ENCODE results near the gene PRKCB.

DNA sequence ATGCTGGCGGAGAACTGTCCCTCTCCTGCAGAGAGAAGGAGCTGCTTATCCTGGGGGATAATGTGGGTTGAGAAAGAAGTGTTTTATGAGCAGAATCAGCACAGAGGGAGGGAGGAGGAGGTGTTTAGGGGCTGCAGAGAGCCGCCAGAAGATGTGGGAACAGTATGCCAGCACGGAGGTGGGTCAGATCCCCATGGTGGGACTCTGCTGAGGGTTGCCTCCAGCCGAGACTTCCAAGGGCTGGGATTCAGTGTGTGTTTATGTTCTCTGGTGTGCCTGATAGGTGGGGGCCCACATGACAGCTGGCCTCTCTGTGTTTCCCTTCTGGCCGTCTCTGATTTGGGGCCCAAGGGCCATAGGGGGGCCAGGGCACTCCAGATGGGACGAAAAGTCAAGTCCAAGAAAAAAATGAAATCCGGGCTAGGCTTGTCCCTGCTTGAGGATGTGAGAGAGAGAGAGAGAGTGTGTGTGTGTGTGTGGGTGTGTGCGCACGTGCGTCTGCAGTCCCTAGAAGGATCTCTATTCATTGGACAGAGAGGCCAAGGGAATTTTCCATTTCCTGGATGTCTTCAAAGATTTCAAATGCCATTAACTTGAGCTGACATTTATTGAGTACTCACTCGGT is 21.6 kb downstream of the PRKCB start:
- TF ChIP-seq EZH2 (IDR thresholded peaks at IDR 0.05; ENCODE audit: low read depth, unreplicated experiment) (no peak), CREB1 (CRISPR knock-in tag; IDR thresholded peaks at IDR 0.05; ENCODE audit: low read depth) (no peak), EZH2phosphoT487 (IDR thresholded peaks at IDR 0.05; ENCODE audit: unreplicated experiment) (no peak), NANOG (IDR thresholded peaks at IDR 0.05; ENCODE audit: borderline replicate concordance) (no peak)
- TF ChIP-seq, protein P1, sequence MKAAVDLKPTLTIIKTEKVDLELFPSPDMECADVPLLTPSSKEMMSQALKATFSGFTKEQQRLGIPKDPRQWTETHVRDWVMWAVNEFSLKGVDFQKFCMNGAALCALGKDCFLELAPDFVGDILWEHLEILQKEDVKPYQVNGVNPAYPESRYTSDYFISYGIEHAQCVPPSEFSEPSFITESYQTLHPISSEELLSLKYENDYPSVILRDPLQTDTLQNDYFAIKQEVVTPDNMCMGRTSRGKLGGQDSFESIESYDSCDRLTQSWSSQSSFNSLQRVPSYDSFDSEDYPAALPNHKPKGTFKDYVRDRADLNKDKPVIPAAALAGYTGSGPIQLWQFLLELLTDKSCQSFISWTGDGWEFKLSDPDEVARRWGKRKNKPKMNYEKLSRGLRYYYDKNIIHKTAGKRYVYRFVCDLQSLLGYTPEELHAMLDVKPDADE (IDR thresholded peaks at IDR 0.05) = no peak
- TF ChIP-seq, protein P2, sequence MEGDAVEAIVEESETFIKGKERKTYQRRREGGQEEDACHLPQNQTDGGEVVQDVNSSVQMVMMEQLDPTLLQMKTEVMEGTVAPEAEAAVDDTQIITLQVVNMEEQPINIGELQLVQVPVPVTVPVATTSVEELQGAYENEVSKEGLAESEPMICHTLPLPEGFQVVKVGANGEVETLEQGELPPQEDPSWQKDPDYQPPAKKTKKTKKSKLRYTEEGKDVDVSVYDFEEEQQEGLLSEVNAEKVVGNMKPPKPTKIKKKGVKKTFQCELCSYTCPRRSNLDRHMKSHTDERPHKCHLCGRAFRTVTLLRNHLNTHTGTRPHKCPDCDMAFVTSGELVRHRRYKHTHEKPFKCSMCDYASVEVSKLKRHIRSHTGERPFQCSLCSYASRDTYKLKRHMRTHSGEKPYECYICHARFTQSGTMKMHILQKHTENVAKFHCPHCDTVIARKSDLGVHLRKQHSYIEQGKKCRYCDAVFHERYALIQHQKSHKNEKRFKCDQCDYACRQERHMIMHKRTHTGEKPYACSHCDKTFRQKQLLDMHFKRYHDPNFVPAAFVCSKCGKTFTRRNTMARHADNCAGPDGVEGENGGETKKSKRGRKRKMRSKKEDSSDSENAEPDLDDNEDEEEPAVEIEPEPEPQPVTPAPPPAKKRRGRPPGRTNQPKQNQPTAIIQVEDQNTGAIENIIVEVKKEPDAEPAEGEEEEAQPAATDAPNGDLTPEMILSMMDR (conservative IDR thresholded peaks at IDR 0.05; ENCODE audit: low read depth in 2 of 2) = no peak
